Neural cell (in vitro differentiated cells): Measurements from ENCODE around the gene ADPRH. TPM values are rescaled to one million over a fixed set of nuclear protein-coding genes. Genes with fewer than 3 reads are reported as not detected.

ENCODE experiments used
- H2AFZ ChIP-seq: fragments of 200-600, 300-800 bp; sonication (generic), shearing (Covaris generic); 2 replicates; pipeline ENCODE4 v1.6.0; 2014; ENCODE audit warnings: low read depth, mild to moderate bottlenecking, antibody characterized with exemption, low read length, moderate library complexity
- H3F3A ChIP-seq: fragments of 200-600 bp; shearing (Covaris generic); 2 replicates; pipeline ENCODE4 v1.6.1; 2016; ENCODE audit warnings: mild to moderate bottlenecking, moderate library complexity, mixed read lengths, antibody characterized with exemption, low read length; ENCODE audit not compliant: insufficient read depth, poor library complexity, severe bottlenecking
- H3K27ac ChIP-seq: fragments of 200-600, 300-800 bp; sonication (generic), shearing (Covaris generic); 2 replicates; pipeline ENCODE4 v1.5.1; 2014; ENCODE audit warnings: mild to moderate bottlenecking, low read length, moderate library complexity
- H3K27me3 ChIP-seq: fragments of 300-800, 200-600 bp; sonication (generic), shearing (Covaris generic); 2 replicates; pipeline ENCODE4 v1.6.0; 2014; ENCODE audit warnings: mild to moderate bottlenecking, low read depth, low read length, moderate library complexity; ENCODE audit not compliant: insufficient read depth
- H3K36me3 ChIP-seq: fragments of 300-800, 200-600 bp; sonication (generic), shearing (Covaris generic); 2 replicates; pipeline ENCODE4 v1.5.1; 2014; ENCODE audit warnings: mild to moderate bottlenecking, antibody characterized with exemption, low read length, moderate library complexity; ENCODE audit not compliant: insufficient read depth
- H3K4me2 ChIP-seq: fragments of 300-800, 200-600 bp; sonication (generic), shearing (Covaris generic); 2 replicates; pipeline ENCODE4 v1.6.0; 2014; ENCODE audit warnings: mild to moderate bottlenecking, low read length
- H3K4me3 ChIP-seq: fragments of 300-800, 200-600 bp; sonication (generic), shearing (Covaris generic); 2 replicates; pipeline ENCODE4 v1.5.1; 2014; ENCODE audit warnings: mild to moderate bottlenecking, low read length, moderate library complexity
- H3K79me2 ChIP-seq: fragments of 200-600 bp; shearing (Covaris generic); replicated peaks from 2 replicates; pipeline ENCODE4 v1.6.0; 2014; ENCODE audit warnings: mild to moderate bottlenecking, low read length, moderate library complexity; ENCODE audit not compliant: insufficient read depth
- H3K9ac ChIP-seq: fragments of 300-800, 200-600 bp; sonication (generic), shearing (Covaris generic); 2 replicates; pipeline ENCODE4 v1.6.1; 2016; ENCODE audit warnings: mild to moderate bottlenecking, low read length, mixed read lengths
- H3K9me2 ChIP-seq: fragments of 200-600 bp; shearing (Covaris generic); 2 replicates; pipeline ENCODE4 v1.6.1; 2016; ENCODE audit warnings: mild to moderate bottlenecking, low read length, mixed read lengths; ENCODE audit not compliant: insufficient read depth
- H3K9me3 ChIP-seq: fragments of 200-600, 300-800 bp; sonication (generic), shearing (Covaris generic); 2 replicates; pipeline ENCODE4 v1.6.1; 2016; ENCODE audit warnings: mild to moderate bottlenecking, mixed run types, low read length, moderate library complexity, mixed read lengths
- H4K20me1 ChIP-seq: fragments of 200-600 bp; shearing (Covaris generic); 2 replicates; pipeline ENCODE4 v1.6.1; 2016; ENCODE audit warnings: mild to moderate bottlenecking, mixed run types; ENCODE audit not compliant: insufficient read depth
- CTCF ChIP-seq: fragments of 450-650 bp; IDR thresholded peaks from 2 replicates; pipeline ENCODE4 v1.5.1; 2014; ENCODE audit warnings: antibody characterized with exemption, mild to moderate bottlenecking, moderate library complexity; ENCODE audit not compliant: poor library complexity, severe bottlenecking
- EP300 ChIP-seq: fragments of 450-650 bp; conservative IDR thresholded peaks from 2 replicates; pipeline ENCODE4 v1.6.1; 2014; ENCODE audit warnings: antibody characterized with exemption, mild to moderate bottlenecking, moderate library complexity; ENCODE audit not compliant: poor library complexity, severe bottlenecking
- MXI1 ChIP-seq: fragments of 450-650 bp; conservative IDR thresholded peaks from 2 replicates; pipeline ENCODE4 v1.6.1; 2014; ENCODE audit warnings: antibody characterized with exemption, mild to moderate bottlenecking; ENCODE audit not compliant: poor library complexity, severe bottlenecking
- SMC3 ChIP-seq: fragments of 450-650 bp; conservative IDR thresholded peaks from 2 replicates; pipeline ENCODE4 v1.6.1; 2014; ENCODE audit warnings: antibody characterized with exemption, mild to moderate bottlenecking, moderate library complexity; ENCODE audit not compliant: poor library complexity
- TAF1 ChIP-seq: IDR thresholded peaks from 2 replicates; pipeline ENCODE4 v1.6.1; 2012; ENCODE audit warnings: low read depth
- polyA plus RNA-seq: library from polyadenylated mRNA; depleted of rRNA; stranded (reverse); fragments of >200 nt; gene quantifications from 2 replicates; pipeline ENCODE4 v1.2.3, GENCODE V29; 2014
- TF ChIP-seq, protein P1 (sequence below): IDR thresholded peaks from 2 replicates; pipeline ENCODE4 v1.6.1; 2012; ENCODE audit warnings: borderline replicate concordance

Gene ADPRH
- polyA plus RNA-seq, 1 donor from 2014 or later = 0.07 TPM

GRCh38 chr3:119608405-119609000 lies 29.2 kb downstream of the ADPRH start:
- H3K4me3 ChIP-seq = no peak overlapping the region
- no peak overlapping the region for H3K9ac ChIP-seq
- no peaks in the 10 kb centered on the region for H3K9me3 ChIP-seq
- H3K9me2 ChIP-seq = no peaks in the 10 kb centered on the region
- H3F3A ChIP-seq = no peaks in the 10 kb centered on the region
- no peak overlapping the region for H3K4me2 ChIP-seq
- no peak for TF ChIP-seq SMC3
- no peak for TF ChIP-seq EP300
- TF ChIP-seq, protein P1, sequence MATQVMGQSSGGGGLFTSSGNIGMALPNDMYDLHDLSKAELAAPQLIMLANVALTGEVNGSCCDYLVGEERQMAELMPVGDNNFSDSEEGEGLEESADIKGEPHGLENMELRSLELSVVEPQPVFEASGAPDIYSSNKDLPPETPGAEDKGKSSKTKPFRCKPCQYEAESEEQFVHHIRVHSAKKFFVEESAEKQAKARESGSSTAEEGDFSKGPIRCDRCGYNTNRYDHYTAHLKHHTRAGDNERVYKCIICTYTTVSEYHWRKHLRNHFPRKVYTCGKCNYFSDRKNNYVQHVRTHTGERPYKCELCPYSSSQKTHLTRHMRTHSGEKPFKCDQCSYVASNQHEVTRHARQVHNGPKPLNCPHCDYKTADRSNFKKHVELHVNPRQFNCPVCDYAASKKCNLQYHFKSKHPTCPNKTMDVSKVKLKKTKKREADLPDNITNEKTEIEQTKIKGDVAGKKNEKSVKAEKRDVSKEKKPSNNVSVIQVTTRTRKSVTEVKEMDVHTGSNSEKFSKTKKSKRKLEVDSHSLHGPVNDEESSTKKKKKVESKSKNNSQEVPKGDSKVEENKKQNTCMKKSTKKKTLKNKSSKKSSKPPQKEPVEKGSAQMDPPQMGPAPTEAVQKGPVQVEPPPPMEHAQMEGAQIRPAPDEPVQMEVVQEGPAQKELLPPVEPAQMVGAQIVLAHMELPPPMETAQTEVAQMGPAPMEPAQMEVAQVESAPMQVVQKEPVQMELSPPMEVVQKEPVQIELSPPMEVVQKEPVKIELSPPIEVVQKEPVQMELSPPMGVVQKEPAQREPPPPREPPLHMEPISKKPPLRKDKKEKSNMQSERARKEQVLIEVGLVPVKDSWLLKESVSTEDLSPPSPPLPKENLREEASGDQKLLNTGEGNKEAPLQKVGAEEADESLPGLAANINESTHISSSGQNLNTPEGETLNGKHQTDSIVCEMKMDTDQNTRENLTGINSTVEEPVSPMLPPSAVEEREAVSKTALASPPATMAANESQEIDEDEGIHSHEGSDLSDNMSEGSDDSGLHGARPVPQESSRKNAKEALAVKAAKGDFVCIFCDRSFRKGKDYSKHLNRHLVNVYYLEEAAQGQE = no peak
- TF ChIP-seq MXI1 = no peak
- H3K27ac ChIP-seq = no peak overlapping the region
- H3K36me3 ChIP-seq = no peaks in the 10 kb centered on the region
- no peaks in the 10 kb centered on the region for H4K20me1 ChIP-seq
- H3K79me2 ChIP-seq = no peaks in the 10 kb centered on the region
- H2AFZ ChIP-seq = no peak overlapping the region
- no peaks in the 10 kb centered on the region for H3K27me3 ChIP-seq

- no peak overlapping the region for H3K4me2 ChIP-seq
- H3F3A ChIP-seq = no peaks in the 10 kb centered on the region
- H3K36me3 ChIP-seq = no peaks in the 10 kb centered on the region
- H3K27ac ChIP-seq = no peak overlapping the region
- no peaks in the 10 kb centered on the region for H3K9me2 ChIP-seq
- H2AFZ ChIP-seq = no peak overlapping the region
- H3K9ac ChIP-seq = no peak overlapping the region
- TF ChIP-seq SMC3 (no peak), TAF1 (no peak), CTCF (no peak), EP300 (no peak)
- TF ChIP-seq, protein P1 = no peak
- H4K20me1 ChIP-seq = no peaks in the 10 kb centered on the region
- no peaks in the 10 kb centered on the region for H3K27me3 ChIP-seq
- H3K4me3 ChIP-seq = no peak overlapping the region
- no peaks in the 10 kb centered on the region for H3K9me3 ChIP-seq
- H3K79me2 ChIP-seq = no peaks in the 10 kb centered on the region
Observed at GRCh38 chr3:119609301-119609700, 30.0 kb downstream of the ADPRH start.
